Measurements from ENCODE around the gene CXCR6.

DNA sequence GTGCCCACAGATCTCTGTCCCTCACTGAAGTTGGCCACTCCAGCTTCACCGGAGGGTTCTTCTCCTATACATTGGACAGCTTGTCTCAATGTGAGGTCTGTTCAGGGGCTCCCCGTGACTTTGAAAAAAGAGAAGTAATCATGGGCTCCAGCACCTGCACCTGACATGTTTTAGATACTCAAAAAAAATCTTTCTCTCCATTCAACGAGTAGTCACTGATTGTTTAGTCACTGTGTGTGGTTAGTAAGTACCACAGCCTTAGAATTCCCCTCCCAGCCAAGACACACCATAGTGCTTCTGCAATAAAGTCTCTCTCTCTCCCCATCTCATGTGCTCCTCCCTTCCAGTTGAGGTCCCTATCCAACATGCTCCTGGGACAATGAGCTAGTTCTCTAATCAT, 38.3 kb upstream of the CXCR6 start:
- TF ChIP-seq POLR2A (IDR thresholded peaks at IDR 0.05; ENCODE audit: low read length) (no peak), GATA1 (IDR thresholded peaks at IDR 0.05; ENCODE audit: low read depth, low read length) (no peak)
